ENCODE results near the gene PCGF5.

DNA sequence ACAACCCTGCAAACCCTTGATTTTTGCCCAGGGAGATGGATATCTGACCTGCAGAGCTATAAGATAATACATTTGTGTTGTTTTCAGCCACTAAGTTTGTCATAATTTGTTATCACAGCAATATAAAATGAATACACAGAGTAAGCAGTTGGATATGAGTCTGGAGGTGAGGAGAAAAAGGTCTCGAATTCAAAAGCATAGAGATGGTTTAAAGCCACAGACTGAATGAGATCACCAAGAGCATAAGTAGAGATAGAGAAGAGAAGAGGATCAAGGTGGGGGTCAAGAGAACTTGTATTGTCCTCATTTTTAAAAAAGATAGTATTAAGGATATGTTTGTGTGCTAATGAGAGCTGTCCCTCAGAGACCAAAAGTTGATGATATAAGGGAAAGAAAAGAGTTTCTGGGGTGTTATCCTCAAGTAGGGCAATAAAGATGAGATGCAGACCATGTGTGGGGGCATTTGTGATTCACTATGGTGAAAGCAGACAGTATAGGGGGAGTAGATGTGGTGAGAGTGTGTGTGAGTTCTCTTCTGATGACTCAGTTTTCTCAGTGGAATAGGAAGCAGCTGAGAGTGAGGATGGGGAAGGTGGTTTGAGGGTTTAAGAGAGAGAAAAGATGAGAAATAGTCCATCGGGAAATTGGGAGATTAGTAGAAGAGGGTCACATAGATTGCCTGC is 25.8 kb upstream of the PCGF5 start:
- TF ChIP-seq, protein P1, sequence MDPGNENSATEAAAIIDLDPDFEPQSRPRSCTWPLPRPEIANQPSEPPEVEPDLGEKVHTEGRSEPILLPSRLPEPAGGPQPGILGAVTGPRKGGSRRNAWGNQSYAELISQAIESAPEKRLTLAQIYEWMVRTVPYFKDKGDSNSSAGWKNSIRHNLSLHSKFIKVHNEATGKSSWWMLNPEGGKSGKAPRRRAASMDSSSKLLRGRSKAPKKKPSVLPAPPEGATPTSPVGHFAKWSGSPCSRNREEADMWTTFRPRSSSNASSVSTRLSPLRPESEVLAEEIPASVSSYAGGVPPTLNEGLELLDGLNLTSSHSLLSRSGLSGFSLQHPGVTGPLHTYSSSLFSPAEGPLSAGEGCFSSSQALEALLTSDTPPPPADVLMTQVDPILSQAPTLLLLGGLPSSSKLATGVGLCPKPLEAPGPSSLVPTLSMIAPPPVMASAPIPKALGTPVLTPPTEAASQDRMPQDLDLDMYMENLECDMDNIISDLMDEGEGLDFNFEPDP (CRISPR knock-in tag; IDR thresholded peaks at IDR 0.05) = no peak
- TF ChIP-seq, protein P2, sequence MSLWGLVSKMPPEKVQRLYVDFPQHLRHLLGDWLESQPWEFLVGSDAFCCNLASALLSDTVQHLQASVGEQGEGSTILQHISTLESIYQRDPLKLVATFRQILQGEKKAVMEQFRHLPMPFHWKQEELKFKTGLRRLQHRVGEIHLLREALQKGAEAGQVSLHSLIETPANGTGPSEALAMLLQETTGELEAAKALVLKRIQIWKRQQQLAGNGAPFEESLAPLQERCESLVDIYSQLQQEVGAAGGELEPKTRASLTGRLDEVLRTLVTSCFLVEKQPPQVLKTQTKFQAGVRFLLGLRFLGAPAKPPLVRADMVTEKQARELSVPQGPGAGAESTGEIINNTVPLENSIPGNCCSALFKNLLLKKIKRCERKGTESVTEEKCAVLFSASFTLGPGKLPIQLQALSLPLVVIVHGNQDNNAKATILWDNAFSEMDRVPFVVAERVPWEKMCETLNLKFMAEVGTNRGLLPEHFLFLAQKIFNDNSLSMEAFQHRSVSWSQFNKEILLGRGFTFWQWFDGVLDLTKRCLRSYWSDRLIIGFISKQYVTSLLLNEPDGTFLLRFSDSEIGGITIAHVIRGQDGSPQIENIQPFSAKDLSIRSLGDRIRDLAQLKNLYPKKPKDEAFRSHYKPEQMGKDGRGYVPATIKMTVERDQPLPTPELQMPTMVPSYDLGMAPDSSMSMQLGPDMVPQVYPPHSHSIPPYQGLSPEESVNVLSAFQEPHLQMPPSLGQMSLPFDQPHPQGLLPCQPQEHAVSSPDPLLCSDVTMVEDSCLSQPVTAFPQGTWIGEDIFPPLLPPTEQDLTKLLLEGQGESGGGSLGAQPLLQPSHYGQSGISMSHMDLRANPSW (CRISPR knock-in tag; IDR thresholded peaks at IDR 0.05) = no peak
- no peak for TF ChIP-seq ZNF436 (CRISPR knock-in tag; IDR thresholded peaks at IDR 0.05)
- no peak for TF ChIP-seq NCOA1 (IDR thresholded peaks at IDR 0.05; ENCODE audit: low read depth)
- TF ChIP-seq RAD21 (CRISPR knock-in tag; conservative IDR thresholded peaks at IDR 0.05 in 1 of 2, IDR thresholded peaks at IDR 0.05 in 1 of 2) = no peak
- TF ChIP-seq, protein P3, sequence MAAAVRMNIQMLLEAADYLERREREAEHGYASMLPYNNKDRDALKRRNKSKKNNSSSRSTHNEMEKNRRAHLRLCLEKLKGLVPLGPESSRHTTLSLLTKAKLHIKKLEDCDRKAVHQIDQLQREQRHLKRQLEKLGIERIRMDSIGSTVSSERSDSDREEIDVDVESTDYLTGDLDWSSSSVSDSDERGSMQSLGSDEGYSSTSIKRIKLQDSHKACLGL (CRISPR knock-in tag; IDR thresholded peaks at IDR 0.05; ENCODE audit: borderline replicate concordance, poor library complexity, severe bottlenecking) = no peak
- no peak for TF ChIP-seq C11orf30 (IDR thresholded peaks at IDR 0.05; ENCODE audit: low read depth)
- TF ChIP-seq, protein P4, sequence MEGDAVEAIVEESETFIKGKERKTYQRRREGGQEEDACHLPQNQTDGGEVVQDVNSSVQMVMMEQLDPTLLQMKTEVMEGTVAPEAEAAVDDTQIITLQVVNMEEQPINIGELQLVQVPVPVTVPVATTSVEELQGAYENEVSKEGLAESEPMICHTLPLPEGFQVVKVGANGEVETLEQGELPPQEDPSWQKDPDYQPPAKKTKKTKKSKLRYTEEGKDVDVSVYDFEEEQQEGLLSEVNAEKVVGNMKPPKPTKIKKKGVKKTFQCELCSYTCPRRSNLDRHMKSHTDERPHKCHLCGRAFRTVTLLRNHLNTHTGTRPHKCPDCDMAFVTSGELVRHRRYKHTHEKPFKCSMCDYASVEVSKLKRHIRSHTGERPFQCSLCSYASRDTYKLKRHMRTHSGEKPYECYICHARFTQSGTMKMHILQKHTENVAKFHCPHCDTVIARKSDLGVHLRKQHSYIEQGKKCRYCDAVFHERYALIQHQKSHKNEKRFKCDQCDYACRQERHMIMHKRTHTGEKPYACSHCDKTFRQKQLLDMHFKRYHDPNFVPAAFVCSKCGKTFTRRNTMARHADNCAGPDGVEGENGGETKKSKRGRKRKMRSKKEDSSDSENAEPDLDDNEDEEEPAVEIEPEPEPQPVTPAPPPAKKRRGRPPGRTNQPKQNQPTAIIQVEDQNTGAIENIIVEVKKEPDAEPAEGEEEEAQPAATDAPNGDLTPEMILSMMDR (IDR thresholded peaks at IDR 0.05 in 2 of 3, conservative IDR thresholded peaks at IDR 0.05 in 1 of 3; ENCODE audit: insufficient read depth in 2 of 3, low read depth in 1 of 3, low read length in 3 of 3) = no peak
- TF ChIP-seq PTRF (tag; IDR thresholded peaks at IDR 0.05) = no peak
- no peak for TF ChIP-seq RFX5 (IDR thresholded peaks at IDR 0.05; ENCODE audit: low read depth, low read length)
- TF ChIP-seq GABPA (tag; conservative IDR thresholded peaks at IDR 0.05; ENCODE audit: low read depth) = no peak
